ENCODE results near the gene CRYGD. TPM values are rescaled to one million over a fixed set of nuclear protein-coding genes. Genes with fewer than 3 reads are reported as not detected.

Gene CRYGD
- total and polyA plus RNA-seq, 7 donors: not detected

DNA sequence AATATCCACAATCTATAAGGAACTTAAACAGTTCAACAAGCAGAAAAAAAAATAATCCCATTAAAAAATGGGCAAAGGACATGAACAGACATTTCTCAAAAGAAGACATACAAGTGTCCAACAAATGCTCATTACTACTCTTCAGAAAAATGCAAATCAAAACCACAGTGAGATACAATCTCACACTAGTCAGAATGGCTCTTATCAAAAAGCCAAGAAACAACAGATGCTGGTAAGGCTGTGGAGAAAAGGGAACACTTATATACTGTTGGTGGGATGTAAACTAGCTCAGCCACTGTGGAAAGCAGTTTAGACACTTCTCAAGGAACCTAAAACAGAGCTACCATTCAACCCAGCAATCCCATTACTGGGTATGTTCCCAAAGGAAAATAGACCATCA is 28.8 kb upstream of the CRYGD start:
- Histone ChIP-seq H3K27me3 (no peaks in the 10 kb centered on the region), H3K27ac (no peak overlapping the region), H3K9me3 (peaks cover 0 to 2% (median 0%) of the 10 kb centered on the region in 4 donors), H3K4me1 (no peaks in the 10 kb centered on the region), H3K36me3 (no peaks in the 10 kb centered on the region), H3K4me3 (no peak overlapping the region)
- intact Hi-C loops (cut with DNase I): no loop called here
- no peak for DNase-seq
- TF ChIP-seq, protein P1, sequence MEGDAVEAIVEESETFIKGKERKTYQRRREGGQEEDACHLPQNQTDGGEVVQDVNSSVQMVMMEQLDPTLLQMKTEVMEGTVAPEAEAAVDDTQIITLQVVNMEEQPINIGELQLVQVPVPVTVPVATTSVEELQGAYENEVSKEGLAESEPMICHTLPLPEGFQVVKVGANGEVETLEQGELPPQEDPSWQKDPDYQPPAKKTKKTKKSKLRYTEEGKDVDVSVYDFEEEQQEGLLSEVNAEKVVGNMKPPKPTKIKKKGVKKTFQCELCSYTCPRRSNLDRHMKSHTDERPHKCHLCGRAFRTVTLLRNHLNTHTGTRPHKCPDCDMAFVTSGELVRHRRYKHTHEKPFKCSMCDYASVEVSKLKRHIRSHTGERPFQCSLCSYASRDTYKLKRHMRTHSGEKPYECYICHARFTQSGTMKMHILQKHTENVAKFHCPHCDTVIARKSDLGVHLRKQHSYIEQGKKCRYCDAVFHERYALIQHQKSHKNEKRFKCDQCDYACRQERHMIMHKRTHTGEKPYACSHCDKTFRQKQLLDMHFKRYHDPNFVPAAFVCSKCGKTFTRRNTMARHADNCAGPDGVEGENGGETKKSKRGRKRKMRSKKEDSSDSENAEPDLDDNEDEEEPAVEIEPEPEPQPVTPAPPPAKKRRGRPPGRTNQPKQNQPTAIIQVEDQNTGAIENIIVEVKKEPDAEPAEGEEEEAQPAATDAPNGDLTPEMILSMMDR (IDR thresholded peaks at IDR 0.05): no peak
- no peak for TF ChIP-seq EP300 (IDR thresholded peaks at IDR 0.05)
- TF ChIP-seq POLR2A (IDR thresholded peaks at IDR 0.05): no peak
- no peak for TF ChIP-seq POLR2AphosphoS5 (IDR thresholded peaks at IDR 0.05)

DNA sequence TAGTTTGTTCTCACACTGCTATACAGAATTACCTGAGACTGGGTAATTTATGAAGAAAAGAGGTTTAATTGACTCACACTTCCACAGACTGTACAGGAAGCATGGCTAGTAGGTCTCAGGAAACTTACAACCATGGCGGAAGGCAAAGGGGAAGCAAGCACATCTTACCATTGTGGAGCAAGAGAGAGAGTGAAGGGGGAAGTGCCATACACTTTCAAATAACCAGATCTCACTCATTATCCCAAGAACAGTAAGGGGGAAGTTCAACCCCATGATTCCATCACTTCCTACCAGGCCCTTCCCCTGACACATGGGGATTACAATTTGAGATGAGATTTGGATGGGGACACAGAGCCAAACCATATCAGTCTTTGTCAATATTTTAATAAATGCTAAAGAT is 26.6 kb upstream of the CRYGD start:
- Histone ChIP-seq H3K4me1 (no peaks in the 10 kb centered on the region), H3K36me3 (no peaks in the 10 kb centered on the region), H3K27ac (no peak overlapping the region), H3K4me3 (no peak overlapping the region), H3K9me3 (peaks cover 0 to 2% (median 0%) of the 10 kb centered on the region in 4 donors), H3K27me3 (no peaks in the 10 kb centered on the region)
- no peak for DNase-seq
- 87 to 96% methylated on average over 1 of the region's 1 CpG for WGBS, 2 donors
- intact Hi-C loops (cut with DNase I): no loop called here
- TF ChIP-seq POLR2AphosphoS5 (IDR thresholded peaks at IDR 0.05) (no peak), EP300 (IDR thresholded peaks at IDR 0.05) (no peak)

DNA sequence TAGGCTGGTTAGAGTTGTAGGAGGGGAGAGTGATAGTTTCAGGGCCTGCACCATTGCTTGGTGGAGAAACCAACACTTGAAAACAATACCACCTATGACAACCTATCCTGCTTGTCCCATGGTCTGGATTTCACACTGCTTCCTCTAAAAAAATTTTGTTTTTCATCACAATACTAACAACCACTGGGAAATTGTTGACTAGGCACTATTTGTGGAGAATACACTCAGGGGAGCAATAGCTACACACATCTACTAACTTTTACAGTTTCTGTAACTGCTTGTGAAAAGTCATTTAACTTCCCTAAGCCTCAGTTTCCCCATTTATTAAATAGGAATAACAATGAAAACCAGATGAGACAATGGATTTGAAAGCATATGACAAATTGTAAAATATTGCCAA is 25.8 kb upstream of the CRYGD start:
- Histone ChIP-seq H3K36me3 (no peaks in the 10 kb centered on the region), H3K27ac (no peak overlapping the region), H3K9me3 (peaks cover 0 to 2% (median 0%) of the 10 kb centered on the region in 4 donors), H3K27me3 (no peaks in the 10 kb centered on the region), H3K4me1 (no peaks in the 10 kb centered on the region), H3K4me3 (no peak overlapping the region)
- TF ChIP-seq POLR2A (IDR thresholded peaks at IDR 0.05): no peak
- no peak for TF ChIP-seq POLR2AphosphoS5 (IDR thresholded peaks at IDR 0.05)
- TF ChIP-seq EP300 (IDR thresholded peaks at IDR 0.05): no peak
- TF ChIP-seq, protein P1 (IDR thresholded peaks at IDR 0.05): no peak
- DNase-seq: no peak
- intact Hi-C loops (cut with DNase I): no loop called here

DNA sequence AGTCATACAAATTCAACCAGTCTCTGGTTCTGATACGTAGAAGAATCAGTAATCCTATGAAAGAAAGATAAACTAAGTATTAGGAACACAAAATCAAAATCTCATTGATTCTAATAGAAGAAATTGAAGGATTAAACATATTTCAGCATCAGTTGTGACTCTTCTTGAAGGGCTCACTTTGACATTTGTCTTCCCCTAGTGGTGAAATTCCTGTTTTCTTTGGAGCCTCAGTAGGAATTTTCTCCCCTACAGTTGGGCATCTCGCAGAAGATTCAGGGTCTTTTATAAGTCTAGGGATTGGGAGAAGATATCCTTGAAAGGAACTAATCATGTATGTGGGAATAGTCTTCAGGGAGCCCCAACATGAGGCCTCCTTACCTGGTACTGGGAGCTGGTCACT is 24.5 kb upstream of the CRYGD start:
- H3K36me3 ChIP-seq: no peaks in the 10 kb centered on the region
- no peak overlapping the region for H3K27ac ChIP-seq
- H3K9me3 ChIP-seq: peaks cover 0 to 2% (median 0%) of the 10 kb centered on the region in 4 donors
- intact Hi-C loops (cut with DNase I): no loop called here
- DNase-seq: no peak
- no peaks in the 10 kb centered on the region for H3K27me3 ChIP-seq
- 81 to 86% methylated on average over 2 of the region's 2 CpGs for WGBS, 2 donors
- H3K4me3 ChIP-seq: no peak overlapping the region
- no peaks in the 10 kb centered on the region for H3K4me1 ChIP-seq
- TF ChIP-seq POLR2AphosphoS5 (IDR thresholded peaks at IDR 0.05): no peak
- TF ChIP-seq, protein P1 (IDR thresholded peaks at IDR 0.05): no peak
- no peak for TF ChIP-seq POLR2A (IDR thresholded peaks at IDR 0.05)
- TF ChIP-seq EP300 (IDR thresholded peaks at IDR 0.05): no peak

DNA sequence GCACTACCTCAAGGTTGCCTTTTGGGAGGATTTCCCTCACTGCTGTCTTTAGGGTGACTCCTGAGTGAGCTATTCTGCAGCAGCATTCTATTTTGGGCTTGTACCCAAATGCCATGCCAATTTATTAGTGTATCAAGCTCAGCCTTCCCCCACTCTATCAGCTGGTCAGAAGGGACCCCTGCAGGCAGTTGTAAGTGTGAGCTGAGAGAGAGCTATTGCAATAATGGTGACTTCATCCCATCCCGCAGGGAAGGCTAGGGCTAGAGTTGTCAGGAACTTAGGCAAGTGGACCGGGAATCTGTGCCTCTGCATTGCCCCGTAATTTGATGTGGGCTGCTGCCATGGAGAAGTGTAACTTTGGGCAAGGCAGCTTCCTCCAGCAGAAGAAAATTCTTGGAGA is 23.4 kb upstream of the CRYGD start:
- Histone ChIP-seq H3K9me3 (peaks cover 0 to 2% (median 0%) of the 10 kb centered on the region in 4 donors), H3K36me3 (no peaks in the 10 kb centered on the region), H3K4me3 (no peak overlapping the region), H3K27ac (no peak overlapping the region), H3K27me3 (no peaks in the 10 kb centered on the region), H3K4me1 (no peaks in the 10 kb centered on the region)
- no peak for TF ChIP-seq POLR2AphosphoS5 (IDR thresholded peaks at IDR 0.05)
- TF ChIP-seq EP300 (IDR thresholded peaks at IDR 0.05): no peak
- TF ChIP-seq, protein P1 (IDR thresholded peaks at IDR 0.05): no peak
- no peak for TF ChIP-seq POLR2A (IDR thresholded peaks at IDR 0.05)
- no peak for DNase-seq
- intact Hi-C loops (cut with DNase I): no loop called here
- 87 to 90% methylated on average over 3 of the region's 3 CpGs for WGBS, 2 donors
